ENCODE results near the gene UTP20.

DNA sequence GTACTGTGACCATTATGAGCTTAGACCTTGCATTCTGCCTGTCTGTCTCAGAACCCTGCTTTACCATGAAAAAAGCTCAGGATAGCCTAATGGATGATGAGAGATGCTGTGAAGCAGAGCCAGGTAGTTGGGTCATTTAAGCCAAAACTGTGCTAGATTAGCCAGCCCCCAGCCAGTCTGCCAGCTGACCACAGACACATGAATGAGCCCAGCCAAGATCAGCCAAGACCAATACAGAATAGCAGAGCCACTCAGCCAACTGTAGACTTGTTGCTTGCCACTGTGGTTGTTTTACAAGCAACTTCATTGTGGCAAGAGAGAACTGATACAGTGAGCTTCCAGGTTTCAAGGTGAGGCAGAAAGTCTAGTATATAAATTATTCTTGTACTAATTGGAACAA, 12.8 kb upstream of the UTP20 start:
- TF ChIP-seq EZH2phosphoT487 (IDR thresholded peaks at IDR 0.05; ENCODE audit: insufficient read depth, low read depth) (no peak), EZH2 (IDR thresholded peaks at IDR 0.05; ENCODE audit: insufficient read depth, poor library complexity, severe bottlenecking) (no peak)

Data from GM23248 (cell line).